22Rv1 (cell line): ENCODE measurements around the gene UQCC5.

Experiments
- ZFX ChIP-seq: fragments of 450-650 bp; IDR thresholded peaks from 2 replicates; pipeline ENCODE4 v1.6.1; 2017; ENCODE audit warnings: antibody characterized with exemption, borderline replicate concordance
- TF ChIP-seq, protein P1 (sequence below): fragments of 450-650 bp; IDR thresholded peaks from 2 replicates; pipeline ENCODE4 v1.5.1; 2017; ENCODE audit warnings: mild to moderate bottlenecking

DNA sequence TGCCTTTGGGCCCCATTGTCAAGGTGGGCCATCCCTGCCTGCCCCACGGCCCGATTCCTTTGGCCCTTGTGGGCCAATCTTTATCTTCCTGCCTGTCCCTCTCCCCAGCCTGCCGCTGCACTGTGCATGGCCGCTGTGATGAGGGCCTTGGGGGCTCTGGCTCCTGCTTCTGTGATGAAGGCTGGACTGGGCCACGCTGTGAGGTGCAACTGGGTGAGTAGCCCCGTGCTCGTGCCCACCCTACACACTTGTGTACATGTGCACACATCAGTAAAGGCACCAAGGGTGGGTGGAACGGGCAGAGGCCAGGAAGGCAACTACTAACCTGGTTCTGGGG lies 14.9 kb upstream of the UQCC5 start:
- TF ChIP-seq, protein P1, sequence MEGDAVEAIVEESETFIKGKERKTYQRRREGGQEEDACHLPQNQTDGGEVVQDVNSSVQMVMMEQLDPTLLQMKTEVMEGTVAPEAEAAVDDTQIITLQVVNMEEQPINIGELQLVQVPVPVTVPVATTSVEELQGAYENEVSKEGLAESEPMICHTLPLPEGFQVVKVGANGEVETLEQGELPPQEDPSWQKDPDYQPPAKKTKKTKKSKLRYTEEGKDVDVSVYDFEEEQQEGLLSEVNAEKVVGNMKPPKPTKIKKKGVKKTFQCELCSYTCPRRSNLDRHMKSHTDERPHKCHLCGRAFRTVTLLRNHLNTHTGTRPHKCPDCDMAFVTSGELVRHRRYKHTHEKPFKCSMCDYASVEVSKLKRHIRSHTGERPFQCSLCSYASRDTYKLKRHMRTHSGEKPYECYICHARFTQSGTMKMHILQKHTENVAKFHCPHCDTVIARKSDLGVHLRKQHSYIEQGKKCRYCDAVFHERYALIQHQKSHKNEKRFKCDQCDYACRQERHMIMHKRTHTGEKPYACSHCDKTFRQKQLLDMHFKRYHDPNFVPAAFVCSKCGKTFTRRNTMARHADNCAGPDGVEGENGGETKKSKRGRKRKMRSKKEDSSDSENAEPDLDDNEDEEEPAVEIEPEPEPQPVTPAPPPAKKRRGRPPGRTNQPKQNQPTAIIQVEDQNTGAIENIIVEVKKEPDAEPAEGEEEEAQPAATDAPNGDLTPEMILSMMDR = no peak
- TF ChIP-seq ZFX = no peak
